GM18517 (cell line): Measurements from ENCODE around the gene HDAC11.
"Not testable (repeated sequence)": the region's sequence is repeated elsewhere in the genome, so short reads cannot be mapped to it uniquely, and the experiment has no call there.

Experiments
- ATAC-seq: cut with Tn5 transposase; IDR thresholded peaks from one replicate; pipeline ENCODE4 v1.9.1; 2021; ENCODE audit warnings: mild to moderate bottlenecking, moderate library complexity; ENCODE audit not compliant: unreplicated experiment

Gene HDAC11

DNA sequence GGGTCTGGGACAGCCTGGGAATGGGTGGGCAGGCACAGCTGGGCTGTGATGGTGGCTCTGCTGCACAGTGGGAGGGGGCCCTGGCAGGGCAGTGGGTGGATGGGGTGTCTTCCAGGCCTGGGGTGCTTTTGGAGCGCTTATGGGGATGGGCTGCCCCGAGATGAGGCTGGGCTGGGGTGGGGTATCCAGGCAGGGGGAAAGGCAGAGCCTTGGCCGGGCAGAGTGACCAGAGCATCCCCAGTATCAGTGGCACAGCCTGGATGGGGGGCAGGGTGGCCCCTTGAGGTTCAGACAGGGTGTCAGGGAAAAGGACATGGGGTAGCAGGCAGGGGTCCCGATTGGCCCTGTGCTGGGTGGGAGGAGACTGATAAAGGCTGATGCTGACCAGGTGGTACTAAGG is 26.6 kb downstream of the HDAC11 start:
- ATAC-seq = no peak

DNA sequence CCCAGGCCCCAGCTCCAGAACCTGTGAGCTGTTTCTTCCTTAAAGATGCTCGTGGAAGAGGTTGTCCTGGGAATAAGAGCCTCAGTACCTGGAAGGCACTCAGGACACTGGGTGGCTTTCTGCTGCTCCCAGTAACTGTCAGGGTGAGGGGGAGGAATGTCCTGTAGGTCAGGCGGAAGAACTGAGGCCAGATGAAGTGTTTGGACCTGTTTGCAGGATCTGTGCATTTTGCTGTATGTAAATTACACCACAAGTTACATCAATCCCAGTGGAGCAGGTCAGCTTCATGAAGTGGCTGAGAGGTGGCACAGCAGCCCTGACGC is 27.1 kb downstream of the HDAC11 start:
- no peak for ATAC-seq

- no peak for ATAC-seq
Measured at GRCh38 chr3:13507570-13508339, 27.6 kb downstream of the HDAC11 start.

DNA sequence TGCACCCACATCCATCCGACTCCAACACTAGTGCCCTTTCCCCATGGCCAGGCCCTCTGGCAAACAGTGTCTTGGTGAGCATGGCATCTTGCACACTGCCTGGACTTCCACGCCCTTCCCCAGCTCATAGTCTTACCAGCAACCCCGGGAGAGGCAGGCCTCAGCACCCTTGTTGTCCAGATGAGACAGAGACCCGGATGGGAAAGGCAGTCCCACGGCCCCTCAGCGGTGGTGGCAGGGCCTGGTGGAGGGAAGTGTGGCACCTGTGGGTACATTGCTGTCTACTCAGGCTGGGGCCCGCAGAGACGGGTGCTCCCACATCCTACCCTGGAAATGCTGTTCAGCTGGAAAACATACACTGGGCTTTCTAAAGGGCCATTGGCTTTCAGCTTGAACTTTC is 28.4 kb downstream of the HDAC11 start:
- ATAC-seq = no peak

- no peak for ATAC-seq
Measured at GRCh38 chr3:13509059-13509815, 29.1 kb downstream of the HDAC11 start.

DNA sequence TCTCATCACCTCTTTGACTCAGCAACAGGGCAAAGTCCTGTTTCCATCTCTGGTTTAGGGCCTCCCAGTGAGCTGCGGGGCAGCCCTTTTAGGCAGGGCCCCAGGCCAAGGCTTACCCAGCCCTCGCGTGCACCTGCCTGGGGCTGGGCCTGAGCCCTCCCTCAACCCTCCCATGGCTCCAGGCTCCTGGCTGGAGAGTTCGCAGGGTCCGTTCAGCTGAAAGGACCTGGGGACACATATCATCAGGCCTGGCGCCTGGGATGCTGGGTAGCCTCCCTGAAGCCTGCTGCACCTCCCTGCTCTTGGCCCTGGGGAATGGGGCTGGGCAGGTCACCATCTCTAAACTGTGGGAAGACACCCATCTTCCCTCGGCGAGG is 29.7 kb downstream of the HDAC11 start:
- no peak for ATAC-seq

DNA sequence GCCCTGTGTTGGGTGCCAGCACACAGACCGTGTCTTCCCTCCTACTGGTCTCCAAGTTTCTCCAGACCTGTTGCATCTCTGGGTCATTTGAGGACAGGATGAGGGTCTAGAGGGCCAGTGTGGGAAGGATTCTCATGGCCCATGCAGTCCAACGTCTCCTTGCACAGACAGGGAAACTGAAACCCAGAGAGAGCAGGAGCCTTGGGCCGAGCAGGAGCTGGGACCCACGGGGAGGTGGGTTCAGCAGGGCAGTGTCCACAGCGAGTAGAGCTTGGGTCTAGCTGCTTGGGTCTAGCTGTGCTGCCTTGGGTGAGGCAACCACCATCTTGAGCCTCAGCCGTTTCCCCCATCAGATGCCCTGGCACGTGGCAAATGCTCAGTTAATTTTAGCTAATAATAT is 32.3 kb downstream of the HDAC11 start:
- ATAC-seq = no peak

GRCh38 chr3:13513051-13513912 is 33.2 kb downstream of the HDAC11 start:
- no peak for ATAC-seq

DNA sequence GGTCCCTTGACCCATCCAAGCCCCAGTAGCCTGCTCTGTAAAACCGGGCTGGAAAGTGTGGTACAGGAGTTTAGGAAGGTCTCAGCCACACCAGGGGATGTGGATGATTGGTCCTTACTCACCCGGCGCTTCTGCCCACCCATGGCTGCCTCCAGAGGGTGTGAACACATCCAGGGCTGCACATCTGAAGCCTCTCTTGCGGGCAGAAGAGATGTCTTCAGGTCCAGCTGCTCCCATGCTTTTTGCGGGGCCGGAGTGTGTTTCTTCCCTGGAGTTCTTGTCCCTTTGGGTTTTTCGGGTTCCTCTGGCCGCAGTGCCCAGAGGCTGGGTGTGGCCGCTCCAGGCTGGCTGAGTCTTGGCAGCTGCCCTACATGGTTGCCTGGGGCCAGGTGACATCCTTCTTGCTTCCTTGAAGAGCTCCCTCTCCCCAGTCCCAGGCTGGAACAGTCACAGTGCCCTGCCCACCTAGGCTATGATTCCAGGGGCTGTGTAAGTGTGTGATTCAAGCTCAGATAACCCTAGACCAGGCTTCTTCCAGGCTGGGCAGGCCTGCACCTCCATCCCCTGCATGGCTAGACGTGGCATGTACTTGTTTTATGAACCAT is 33.9 kb downstream of the HDAC11 start:
- ATAC-seq = no peak

GRCh38 chr3:13514639-13515435 is 34.7 kb downstream of the HDAC11 start:
- no peak for ATAC-seq

DNA sequence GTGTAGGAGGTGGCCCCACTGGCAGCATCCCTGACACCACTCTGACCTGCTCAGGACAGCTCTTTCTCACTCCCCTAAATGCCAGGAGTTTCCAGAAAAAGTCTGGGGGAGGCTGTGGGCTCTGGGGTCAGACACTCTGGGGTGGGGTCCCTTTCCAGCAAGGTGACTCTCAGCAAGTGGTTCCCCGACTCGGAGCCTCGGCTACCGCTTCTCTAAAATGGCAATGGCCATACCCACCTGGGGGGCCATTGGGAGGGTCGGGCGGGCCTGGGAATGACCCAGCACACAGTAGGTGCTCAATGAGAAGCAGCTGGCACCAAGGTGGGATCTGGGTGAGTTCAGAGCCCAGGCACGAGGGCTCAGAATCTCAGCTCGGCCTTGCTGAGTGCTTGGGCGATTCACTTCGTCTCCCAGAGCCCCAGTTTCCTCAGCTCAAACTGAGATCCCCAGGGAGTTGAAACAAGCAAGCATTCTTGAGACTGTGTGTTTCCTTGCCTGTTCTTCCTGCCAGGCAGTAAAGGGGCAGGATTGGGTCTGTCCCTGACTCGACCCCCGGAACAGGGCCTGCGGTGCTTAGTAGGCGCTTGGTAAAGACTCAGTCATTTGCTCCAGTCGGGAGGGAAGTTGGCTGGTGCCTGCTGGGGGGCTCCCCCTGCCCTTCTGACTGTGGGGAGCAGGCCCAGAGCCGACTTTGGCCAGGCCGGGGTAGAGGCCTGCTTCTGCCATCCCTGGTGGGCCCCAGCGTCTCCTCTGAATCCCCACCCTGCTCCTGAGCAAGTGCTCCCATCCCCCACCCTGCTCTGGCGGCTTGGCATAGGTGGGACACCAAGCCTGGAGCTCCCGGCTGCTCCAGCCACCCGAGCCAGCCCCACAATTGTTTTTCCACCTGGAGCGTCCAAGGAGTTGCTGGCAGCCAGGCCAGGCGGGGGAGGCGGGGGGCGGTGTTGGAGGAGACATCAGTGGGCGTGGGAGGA is 36.0 kb downstream of the HDAC11 start:
- ATAC-seq = no peak

- ATAC-seq = no peak
Measured at GRCh38 chr3:13516760-13517135, 36.6 kb downstream of the HDAC11 start.

GRCh38 chr3:13517253-13517977 is 37.3 kb downstream of the HDAC11 start:
- ATAC-seq = no peak

DNA sequence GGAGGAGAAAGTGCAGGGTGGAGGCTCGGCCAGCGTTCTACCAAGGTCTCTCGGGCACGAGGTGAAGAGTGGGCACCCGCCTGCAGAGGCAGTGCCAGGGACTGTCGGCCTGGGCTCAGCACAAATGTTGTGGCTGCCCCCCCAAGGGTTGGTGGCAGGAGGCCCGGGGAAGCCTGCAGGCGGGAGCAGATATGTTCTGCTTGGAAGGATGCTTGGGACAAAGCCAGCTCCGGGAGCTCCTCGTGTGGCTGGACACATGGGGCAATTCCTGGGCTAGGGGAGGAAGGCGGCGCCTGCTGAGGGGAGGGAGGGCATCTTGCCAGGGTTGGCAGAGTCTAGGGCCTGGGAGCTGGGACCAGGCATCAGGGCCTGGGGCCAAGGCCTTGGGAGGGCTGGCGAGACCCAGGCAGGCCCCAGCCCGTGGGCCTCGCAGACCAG is 38.4 kb downstream of the HDAC11 start:
- ATAC-seq = no peak

- ATAC-seq = no peak
Measured at GRCh38 chr3:13519006-13519791, 39.1 kb downstream of the HDAC11 start.

- no peak for ATAC-seq
Measured at GRCh38 chr3:13520326-13520880, 40.3 kb downstream of the HDAC11 start.

DNA sequence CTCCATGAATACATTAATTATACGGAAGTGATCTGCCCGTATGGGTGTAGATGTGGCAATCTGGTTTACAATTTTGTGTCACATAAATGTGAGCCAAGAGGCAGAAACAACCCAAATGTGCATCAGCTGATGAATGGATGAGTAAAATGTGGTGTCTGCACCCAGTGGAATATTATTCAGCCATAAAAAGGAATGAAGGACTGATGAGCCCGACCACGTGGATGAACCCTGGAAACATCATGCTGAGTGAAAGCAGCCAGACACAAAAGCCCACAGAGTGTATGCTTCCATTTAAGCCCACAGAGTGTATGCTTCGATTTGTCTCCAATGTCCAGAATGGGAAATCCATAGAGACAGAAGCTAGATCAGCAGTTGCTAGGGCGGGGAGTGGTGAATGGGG is 41.2 kb downstream of the HDAC11 start:
- ATAC-seq = no peak

DNA sequence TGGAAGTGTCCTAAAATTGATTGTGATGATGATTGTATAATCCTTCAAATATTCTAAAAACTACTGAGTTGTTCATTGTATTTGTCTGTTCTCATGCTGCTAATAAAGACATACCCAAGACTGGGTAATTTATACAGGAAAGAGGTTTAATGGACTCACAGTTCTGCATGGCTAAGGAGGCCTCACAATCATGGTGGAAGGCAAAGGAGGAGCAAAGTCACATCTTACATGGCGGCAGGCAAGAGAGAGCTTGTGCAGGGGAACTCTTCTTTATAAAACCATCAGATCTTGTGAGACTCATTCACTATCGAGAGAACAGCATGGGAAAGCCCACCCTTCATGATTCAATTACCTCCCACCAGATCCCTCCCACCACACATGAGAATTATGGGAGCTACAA is 41.6 kb downstream of the HDAC11 start:
- not testable (repeated sequence) for ATAC-seq
